GM18505 (cell line): ENCODE results near the gene ETV3.

ENCODE experiments used
- ATAC-seq: cut with Tn5 transposase; IDR thresholded peaks from one replicate; pipeline ENCODE4 v1.9.1; 2021; ENCODE audit not compliant: unreplicated experiment
- POLR2A ChIP-seq: IDR thresholded peaks from 4 replicates; pipeline ENCODE4 v1.6.1; 2011; ENCODE audit warnings: borderline replicate concordance; ENCODE audit not compliant: insufficient read depth, insufficient read length; ENCODE audit errors: extremely low read depth

ETV3 gene

DNA sequence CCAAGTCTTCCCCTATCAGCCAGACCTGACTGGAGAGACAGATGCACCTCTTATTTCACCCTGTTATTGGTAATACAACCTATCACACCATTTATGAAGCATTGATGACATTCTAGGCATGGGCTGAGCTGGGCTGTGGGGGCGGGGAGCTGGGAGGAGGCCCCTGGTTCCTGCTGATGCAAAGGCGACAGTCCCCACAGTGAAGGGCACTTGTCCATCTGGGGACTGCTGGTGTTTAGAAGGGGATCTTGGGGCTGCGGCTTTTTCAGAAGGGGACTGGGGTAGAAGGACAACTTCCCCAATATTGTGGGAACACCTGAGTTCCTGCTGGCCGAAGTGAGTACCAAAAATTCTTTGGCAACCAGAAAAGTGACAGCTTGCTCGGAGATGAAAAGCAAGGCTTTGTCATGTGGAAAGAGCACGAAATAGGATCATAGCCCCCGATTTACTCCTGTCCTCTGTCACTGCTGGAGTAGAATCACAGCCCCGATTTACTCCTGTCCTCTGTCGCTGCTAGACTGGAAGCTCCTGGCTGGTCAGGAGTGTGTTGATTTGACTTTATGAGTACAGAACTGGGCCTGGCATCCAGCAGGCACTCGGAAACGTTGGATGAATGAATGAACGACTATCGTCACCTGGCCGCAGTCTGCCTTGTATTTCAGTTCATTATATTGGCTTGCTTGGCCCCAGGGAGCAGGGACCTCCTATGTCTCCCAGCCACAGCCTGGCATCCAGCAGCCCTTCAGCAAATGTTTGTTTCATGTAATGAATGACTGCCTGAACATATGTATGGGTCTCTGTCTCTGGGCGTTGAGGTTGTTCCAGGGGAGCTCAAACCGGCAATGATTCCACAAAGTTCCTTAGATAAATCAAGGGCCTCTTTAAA lies 22.1 kb downstream of the ETV3 start:
- ATAC-seq, result no peak
- no peak for TF ChIP-seq POLR2A

DNA sequence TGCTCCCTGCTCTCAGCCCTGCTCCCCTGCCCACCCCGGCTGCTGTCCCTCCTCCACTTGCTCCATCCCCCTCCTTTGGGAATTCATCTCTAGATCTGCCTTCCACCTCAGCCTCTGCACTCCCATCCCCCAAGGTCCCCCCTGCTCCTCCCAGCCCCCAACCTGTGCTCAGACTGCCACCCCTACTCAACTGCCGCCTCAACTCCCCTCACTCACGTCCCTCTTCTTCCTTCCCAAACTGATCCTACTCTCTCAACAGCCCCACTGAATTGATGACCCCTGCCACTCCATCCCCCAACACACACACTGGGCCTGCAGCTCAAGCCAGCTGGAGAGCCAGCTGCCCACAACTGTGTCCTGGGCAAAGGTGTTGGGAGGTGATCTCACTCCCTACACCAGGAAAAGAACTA lies 22.8 kb downstream of the ETV3 start:
- ATAC-seq, result no peak
- TF ChIP-seq POLR2A, result no peak

- ATAC-seq, result no peak
- TF ChIP-seq POLR2A, result no peak
These were observed 23.7 kb downstream of the ETV3 start for GRCh38 chr1:157114183-157115121.

DNA sequence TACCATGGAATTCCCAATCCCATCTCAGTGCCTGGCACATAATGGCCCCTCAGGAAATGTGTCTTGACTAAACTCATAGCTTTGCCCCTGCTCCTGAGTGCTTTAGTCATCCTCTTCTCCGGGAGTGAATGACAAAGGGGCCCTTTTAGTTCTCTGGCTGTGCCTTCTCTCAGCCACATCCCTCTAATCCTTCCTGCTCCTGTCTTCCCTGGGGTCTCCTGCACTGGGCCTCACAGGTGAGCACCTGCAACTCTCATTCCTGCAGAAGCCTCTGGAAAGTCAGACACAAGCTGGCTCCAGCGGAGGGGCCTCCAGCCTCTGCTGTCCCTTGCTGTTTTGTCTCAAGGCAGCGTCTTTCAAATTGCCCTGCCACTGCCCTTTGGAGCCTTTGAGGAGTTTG lies 24.6 kb downstream of the ETV3 start:
- TF ChIP-seq POLR2A, result no peak
- no peak for ATAC-seq

DNA sequence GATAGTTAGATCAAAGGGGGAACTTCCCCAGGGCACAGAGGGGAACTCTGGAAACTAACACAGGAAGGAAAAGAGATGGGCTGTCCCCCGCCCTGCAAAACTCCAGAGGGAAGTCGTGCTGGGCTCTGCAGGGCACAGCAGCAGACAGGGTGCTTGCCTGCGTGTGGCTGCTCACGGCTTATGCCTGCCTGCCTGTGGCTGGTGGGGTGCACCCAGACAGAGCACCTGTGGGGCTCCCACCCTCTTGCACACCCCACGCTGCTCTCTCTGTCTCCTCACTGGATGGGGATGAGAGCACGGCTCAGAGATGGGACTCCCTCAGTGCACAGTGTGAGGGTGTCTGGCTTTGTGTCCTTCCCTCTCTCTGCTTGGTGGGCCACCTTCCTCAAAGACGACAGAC lies 25.1 kb downstream of the ETV3 start:
- no peak for TF ChIP-seq POLR2A

DNA sequence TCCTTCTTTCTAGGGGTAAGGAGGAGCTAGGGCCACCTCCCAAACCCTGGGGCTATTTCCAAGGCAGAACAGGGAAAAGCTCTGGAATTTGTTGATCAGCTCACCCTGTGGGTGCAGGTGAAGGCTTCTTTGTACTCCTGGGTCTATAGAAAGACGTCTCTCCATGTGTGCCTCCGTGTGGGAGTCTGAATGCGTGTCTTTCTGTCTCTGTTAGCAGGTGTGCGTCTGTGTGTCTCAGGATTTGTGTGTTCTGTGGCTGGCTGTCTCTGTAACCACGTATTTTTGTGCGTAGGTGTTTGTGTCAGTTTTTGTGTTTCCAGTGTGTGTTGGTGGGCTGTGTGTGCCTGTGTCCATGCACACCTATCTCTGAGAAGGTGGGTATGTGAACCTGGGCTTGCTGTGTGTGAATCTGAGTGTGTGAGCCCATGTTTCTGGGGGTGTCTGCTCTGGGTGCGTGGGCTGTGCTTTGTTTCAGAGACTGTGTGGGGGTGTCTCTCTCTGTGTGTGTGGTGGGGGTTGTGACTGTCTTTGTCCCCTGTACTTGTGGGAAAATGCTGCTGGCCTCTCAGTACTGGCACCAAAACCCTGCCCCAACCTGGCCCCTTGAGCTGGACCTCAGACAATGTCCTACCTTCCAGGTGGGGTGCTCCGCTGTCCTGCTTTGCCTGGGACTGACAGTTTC lies 25.9 kb downstream of the ETV3 start:
- no peak for TF ChIP-seq POLR2A
- no peak for ATAC-seq

More for the DNA sequence above, 25.1 kb downstream of the ETV3 start:
- ATAC-seq, result no peak

- TF ChIP-seq POLR2A, result no peak
These were observed 26.6 kb downstream of the ETV3 start for GRCh38 chr1:157111396-157112165.

DNA sequence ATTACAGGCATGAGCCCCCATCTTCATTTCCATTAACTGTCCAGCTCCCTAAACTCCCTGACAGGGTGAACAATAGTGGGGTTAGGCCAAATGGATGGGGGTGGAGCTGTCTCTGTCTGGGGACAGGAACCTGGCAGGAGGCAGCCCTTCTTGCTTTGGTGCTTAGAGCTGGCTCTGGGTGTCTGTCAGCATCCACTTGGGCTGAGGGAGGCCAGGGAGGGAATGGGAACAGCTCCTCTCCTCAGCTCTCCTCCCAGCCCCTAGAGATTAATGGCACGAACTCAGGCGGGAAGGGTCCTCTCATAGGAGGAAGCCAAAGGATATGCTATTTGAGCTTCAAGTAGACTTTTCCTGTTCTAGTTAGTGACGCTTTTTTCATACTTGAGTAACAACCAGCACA lies 27.5 kb downstream of the ETV3 start:
- TF ChIP-seq POLR2A, result no peak
- no peak for ATAC-seq

More at GRCh38 chr1:157111396-157112165, 26.6 kb downstream of the ETV3 start:
- ATAC-seq, result no peak

DNA sequence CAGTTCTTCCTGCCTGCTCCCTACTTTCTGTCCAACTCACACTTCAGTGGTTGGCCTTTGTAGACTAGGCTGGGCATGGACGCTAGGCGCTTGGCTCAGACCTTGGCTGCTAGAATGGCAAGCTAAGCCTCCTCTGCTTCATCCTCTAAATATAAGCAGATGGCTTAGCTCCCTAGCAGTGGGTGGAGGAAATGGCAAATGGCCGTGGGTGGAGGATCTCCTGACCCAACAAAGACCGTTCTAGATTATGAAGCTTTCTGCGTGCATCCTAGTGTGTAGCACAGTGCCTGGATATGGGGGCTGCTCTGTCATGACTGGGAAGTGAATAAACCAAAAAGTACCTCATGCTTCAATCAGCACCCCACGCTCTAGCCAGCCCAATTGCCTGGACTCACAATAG lies 28.2 kb downstream of the ETV3 start:
- no peak for TF ChIP-seq POLR2A

GRCh38 chr1:157108448-157108847 lies 29.7 kb downstream of the ETV3 start:
- no peak for ATAC-seq
- no peak for TF ChIP-seq POLR2A

More for the DNA sequence above, 28.2 kb downstream of the ETV3 start:
- ATAC-seq, result no peak

DNA sequence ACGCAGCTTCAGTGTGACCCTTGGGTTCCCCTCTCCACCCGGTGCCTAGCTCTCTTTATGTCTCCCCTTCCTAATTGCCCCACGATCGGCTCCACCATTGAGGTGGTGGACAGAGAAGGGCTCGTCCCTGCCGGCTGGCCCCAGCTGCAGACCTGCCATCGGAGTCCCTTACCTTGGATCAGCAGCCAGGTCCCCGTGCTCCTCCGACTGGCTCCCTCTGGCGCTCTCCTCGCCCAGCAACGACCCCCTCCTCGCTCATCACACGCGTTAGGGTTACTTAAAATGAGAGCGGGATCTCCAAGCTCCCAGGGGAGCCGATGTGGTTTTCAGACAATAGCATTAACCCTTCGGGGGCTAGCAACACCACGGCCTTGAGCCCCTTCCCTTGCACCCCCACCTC lies 30.5 kb downstream of the ETV3 start:
- ATAC-seq, result no peak
- no peak for TF ChIP-seq POLR2A

GRCh38 chr1:157106813-157107189 lies 31.4 kb downstream of the ETV3 start:
- no peak for ATAC-seq
- TF ChIP-seq POLR2A, result no peak
